ENCODE data around the gene UPF3A. TPM values are rescaled to one million over a fixed set of nuclear protein-coding genes. Genes with fewer than 3 reads are reported as not detected.
A peak's percentile ranks its signal among the peaks of the same experiment; 100 is the strongest.

The UPF3A gene
- polyA plus RNA-seq, 2 of the 4 experiments (the other 2 are of a cell fraction): 51.0 to 62.6 TPM

DNA sequence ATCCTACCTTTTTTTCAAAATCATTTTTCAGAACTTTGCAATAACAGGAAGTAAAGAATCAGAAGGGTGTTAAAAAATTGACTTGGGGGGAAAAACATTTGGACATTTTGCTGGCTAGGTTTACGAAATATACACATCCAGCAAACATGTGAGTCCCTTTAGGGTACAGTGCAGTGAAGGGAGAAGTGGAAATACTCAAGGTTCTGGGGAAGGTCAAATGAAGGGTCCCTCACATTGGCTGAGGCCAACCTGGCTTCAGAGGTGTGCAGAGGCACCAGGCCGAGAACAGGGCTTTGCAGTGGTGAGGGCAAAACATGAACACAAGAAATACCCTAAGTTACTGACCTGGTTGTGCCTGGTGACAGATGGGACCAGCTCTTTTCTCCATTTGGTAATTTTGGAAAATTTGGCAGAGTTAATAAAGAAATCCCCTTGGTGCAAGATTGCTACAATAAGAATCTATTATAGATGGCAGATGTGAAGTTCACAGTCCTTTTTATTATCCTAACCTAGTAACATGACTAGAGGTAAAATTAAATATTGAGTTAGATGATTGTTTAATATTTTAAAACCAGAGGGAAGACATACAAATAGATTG is 1.5 kb upstream of the UPF3A start:
- CTCF ChIA-PET: interaction anchor here (0.8 to 1.3 kb wide), 2 partner anchors 11 to 34 kb away, joined by 3 to 4 read pairs; no protein-coding TSS in a partner anchor
- TF ChIP-seq, protein P1, sequence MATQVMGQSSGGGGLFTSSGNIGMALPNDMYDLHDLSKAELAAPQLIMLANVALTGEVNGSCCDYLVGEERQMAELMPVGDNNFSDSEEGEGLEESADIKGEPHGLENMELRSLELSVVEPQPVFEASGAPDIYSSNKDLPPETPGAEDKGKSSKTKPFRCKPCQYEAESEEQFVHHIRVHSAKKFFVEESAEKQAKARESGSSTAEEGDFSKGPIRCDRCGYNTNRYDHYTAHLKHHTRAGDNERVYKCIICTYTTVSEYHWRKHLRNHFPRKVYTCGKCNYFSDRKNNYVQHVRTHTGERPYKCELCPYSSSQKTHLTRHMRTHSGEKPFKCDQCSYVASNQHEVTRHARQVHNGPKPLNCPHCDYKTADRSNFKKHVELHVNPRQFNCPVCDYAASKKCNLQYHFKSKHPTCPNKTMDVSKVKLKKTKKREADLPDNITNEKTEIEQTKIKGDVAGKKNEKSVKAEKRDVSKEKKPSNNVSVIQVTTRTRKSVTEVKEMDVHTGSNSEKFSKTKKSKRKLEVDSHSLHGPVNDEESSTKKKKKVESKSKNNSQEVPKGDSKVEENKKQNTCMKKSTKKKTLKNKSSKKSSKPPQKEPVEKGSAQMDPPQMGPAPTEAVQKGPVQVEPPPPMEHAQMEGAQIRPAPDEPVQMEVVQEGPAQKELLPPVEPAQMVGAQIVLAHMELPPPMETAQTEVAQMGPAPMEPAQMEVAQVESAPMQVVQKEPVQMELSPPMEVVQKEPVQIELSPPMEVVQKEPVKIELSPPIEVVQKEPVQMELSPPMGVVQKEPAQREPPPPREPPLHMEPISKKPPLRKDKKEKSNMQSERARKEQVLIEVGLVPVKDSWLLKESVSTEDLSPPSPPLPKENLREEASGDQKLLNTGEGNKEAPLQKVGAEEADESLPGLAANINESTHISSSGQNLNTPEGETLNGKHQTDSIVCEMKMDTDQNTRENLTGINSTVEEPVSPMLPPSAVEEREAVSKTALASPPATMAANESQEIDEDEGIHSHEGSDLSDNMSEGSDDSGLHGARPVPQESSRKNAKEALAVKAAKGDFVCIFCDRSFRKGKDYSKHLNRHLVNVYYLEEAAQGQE (IDR thresholded peaks at IDR 0.05): no peak
- TF ChIP-seq, protein P2, sequence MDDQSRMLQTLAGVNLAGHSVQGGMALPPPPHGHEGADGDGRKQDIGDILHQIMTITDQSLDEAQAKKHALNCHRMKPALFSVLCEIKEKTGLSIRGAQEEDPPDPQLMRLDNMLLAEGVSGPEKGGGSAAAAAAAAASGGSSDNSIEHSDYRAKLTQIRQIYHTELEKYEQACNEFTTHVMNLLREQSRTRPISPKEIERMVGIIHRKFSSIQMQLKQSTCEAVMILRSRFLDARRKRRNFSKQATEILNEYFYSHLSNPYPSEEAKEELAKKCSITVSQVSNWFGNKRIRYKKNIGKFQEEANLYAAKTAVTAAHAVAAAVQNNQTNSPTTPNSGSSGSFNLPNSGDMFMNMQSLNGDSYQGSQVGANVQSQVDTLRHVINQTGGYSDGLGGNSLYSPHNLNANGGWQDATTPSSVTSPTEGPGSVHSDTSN (IDR thresholded peaks at IDR 0.05): no peak
- no peak for TF ChIP-seq HOXA7 (CRISPR knock-in tag; IDR thresholded peaks at IDR 0.05)
- no peak for TF ChIP-seq RARB (CRISPR knock-in tag; IDR thresholded peaks at IDR 0.05)
- TF ChIP-seq, protein P3, sequence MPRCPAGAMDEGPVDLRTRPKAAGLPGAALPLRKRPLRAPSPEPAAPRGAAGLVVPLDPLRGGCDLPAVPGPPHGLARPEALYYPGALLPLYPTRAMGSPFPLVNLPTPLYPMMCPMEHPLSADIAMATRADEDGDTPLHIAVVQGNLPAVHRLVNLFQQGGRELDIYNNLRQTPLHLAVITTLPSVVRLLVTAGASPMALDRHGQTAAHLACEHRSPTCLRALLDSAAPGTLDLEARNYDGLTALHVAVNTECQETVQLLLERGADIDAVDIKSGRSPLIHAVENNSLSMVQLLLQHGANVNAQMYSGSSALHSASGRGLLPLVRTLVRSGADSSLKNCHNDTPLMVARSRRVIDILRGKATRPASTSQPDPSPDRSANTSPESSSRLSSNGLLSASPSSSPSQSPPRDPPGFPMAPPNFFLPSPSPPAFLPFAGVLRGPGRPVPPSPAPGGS (IDR thresholded peaks at IDR 0.05): no peak
- no peak for TF ChIP-seq TFCP2L1 (CRISPR knock-in tag; IDR thresholded peaks at IDR 0.05)
- no peak for TF ChIP-seq ZSCAN20 (CRISPR knock-in tag; IDR thresholded peaks at IDR 0.05)
- no peak for TF ChIP-seq CEBPB (IDR thresholded peaks at IDR 0.05)
- TF ChIP-seq KDM5A (IDR thresholded peaks at IDR 0.05): no peak
- no peak for TF ChIP-seq JUN (IDR thresholded peaks at IDR 0.05)
- no peak for TF ChIP-seq EHMT2 (IDR thresholded peaks at IDR 0.05; ENCODE audit: low read depth)
- TF ChIP-seq EHF (CRISPR knock-in tag; IDR thresholded peaks at IDR 0.05): no peak
- no peak for TF ChIP-seq NR3C1 (IDR thresholded peaks at IDR 0.05)
- TF ChIP-seq, protein P4, sequence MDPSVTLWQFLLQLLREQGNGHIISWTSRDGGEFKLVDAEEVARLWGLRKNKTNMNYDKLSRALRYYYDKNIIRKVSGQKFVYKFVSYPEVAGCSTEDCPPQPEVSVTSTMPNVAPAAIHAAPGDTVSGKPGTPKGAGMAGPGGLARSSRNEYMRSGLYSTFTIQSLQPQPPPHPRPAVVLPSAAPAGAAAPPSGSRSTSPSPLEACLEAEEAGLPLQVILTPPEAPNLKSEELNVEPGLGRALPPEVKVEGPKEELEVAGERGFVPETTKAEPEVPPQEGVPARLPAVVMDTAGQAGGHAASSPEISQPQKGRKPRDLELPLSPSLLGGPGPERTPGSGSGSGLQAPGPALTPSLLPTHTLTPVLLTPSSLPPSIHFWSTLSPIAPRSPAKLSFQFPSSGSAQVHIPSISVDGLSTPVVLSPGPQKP (IDR thresholded peaks at IDR 0.05; ENCODE audit: low read depth, low read length): no peak
- TF ChIP-seq EP300 (IDR thresholded peaks at IDR 0.05): no peak
- no peak for TF ChIP-seq FOSB (CRISPR knock-in tag; IDR thresholded peaks at IDR 0.05)
- no peak for TF ChIP-seq NFE2L2 (conservative IDR thresholded peaks at IDR 0.05; ENCODE audit: low read length)
- TF ChIP-seq CHD2 (IDR thresholded peaks at IDR 0.05; ENCODE audit: low read length, partially characterized antibody): no peak
- no peak for TF ChIP-seq SMC3 (IDR thresholded peaks at IDR 0.05)
- TF ChIP-seq, protein P5, sequence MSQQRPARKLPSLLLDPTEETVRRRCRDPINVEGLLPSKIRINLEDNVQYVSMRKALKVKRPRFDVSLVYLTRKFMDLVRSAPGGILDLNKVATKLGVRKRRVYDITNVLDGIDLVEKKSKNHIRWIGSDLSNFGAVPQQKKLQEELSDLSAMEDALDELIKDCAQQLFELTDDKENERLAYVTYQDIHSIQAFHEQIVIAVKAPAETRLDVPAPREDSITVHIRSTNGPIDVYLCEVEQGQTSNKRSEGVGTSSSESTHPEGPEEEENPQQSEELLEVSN (IDR thresholded peaks at IDR 0.05; ENCODE audit: borderline replicate concordance, low read depth): no peak
- H3K9me3 ChIP-seq: no peaks in the 10 kb centered on the region
- peak overlapping the region; percentile 91 for H3K4me2 ChIP-seq
- DNase-seq (ENCODE audit: low read depth in 1 of 2, low spot score in 1 of 2): no peak
- H3K4me1 ChIP-seq: peaks cover 21% of the 10 kb centered on the region; the same call in 2 of the 3 replicates
- no peak for FAIRE-seq
- POLR2A ChIA-PET: interaction anchor here (0.8 kb wide), 1 partner anchor 28 kb away, joined by 3 read pairs; no protein-coding TSS in a partner anchor
- no peak for ATAC-seq
- H3K4me3 ChIP-seq: no peak overlapping the region
- 87% methylated on average over 2 of the region's 2 CpGs for WGBS (ENCODE audit: missing lambda C conversion rate)
- peak overlapping the region; percentile 51 to 99; a peak in 5 of 6 replicates for H3K27ac ChIP-seq

Data from A549 (cell line).